GM10248 (cell line): Measurements from ENCODE around the gene ISG20.

ENCODE experiments used
- CTCF ChIA-PET: fragments of 300-600 bp; sonication (Branson Sonifier 250); formaldehyde crosslinking; extraction: SDS; loops from one replicate; lab custom pipeline; 2021; ENCODE audit warnings: antibody characterized with exemption; lab: Yijun Ruan, JAX
- POLR2A ChIA-PET: fragments of 350-650 bp; sonication (Branson Sonifier 250); formaldehyde crosslinking; extraction: SDS; loops from one replicate; lab custom pipeline; 2020; ENCODE audit warnings: antibody characterized with exemption; lab: Yijun Ruan, JAX
- DNase-seq: peaks from one replicate; pipeline ENCODE4 v3.0.0; 2012; ENCODE audit errors: extremely low spot score
- CTCF ChIP-seq: IDR thresholded peaks from 2 replicates; pipeline ENCODE4 v1.5.1; 2012; ENCODE audit warnings: mild to moderate bottlenecking, low read depth; ENCODE audit errors: extremely low read depth, missing control alignments, control extremely low read depth

ISG20 gene

GRCh38 chr15:88606070-88606794 lies 32.6 kb upstream of the ISG20 start:
- CTCF ChIA-PET, result no interaction called here
- POLR2A ChIA-PET, result no interaction called here
- TF ChIP-seq CTCF, result no peak
- no peak for DNase-seq

GRCh38 chr15:88607951-88608350 lies 30.9 kb upstream of the ISG20 start:
- DNase-seq, result no peak
- no peak for TF ChIP-seq CTCF
- ChIA-PET POLR2A (no interaction called here), CTCF (interaction anchor here (0.5 kb wide), 1 partner anchor 152 kb away, joined by 3 read pairs; no protein-coding TSS in a partner anchor)

GRCh38 chr15:88608607-88609181 lies 30.1 kb upstream of the ISG20 start:
- no peak for TF ChIP-seq CTCF
- no peak for DNase-seq
- CTCF ChIA-PET, result interaction anchor here (0.8 to 1.6 kb wide), 4 partner anchors 13 to 130 kb away, joined by 3 to 5 read pairs (median 4); no protein-coding TSS in a partner anchor
- POLR2A ChIA-PET, result no interaction called here

- CTCF ChIA-PET, result interaction anchor here (0.8 to 1.6 kb wide), 5 partner anchors 12 to 159 kb away, joined by 3 to 5 read pairs (median 3); no protein-coding TSS in a partner anchor
- TF ChIP-seq CTCF, result no peak
- no peak for DNase-seq
Observed at GRCh38 chr15:88609344-88610090, 29.3 kb upstream of the ISG20 start.

GRCh38 chr15:88610701-88611231 lies 28.1 kb upstream of the ISG20 start:
- TF ChIP-seq CTCF, result no peak
- DNase-seq, result no peak
- POLR2A ChIA-PET, result no interaction called here
- CTCF ChIA-PET, result interaction anchor here (0.9 kb wide), 1 partner anchor 160 kb away, joined by 3 read pairs; no protein-coding TSS in a partner anchor

More at GRCh38 chr15:88609344-88610090, 29.3 kb upstream of the ISG20 start:
- POLR2A ChIA-PET, result no interaction called here

GRCh38 chr15:88612186-88612796 lies 26.5 kb upstream of the ISG20 start:
- POLR2A ChIA-PET, result no interaction called here

More at GRCh38 chr15:88612186-88612796, 26.5 kb upstream of the ISG20 start:
- no peak for TF ChIP-seq CTCF
- CTCF ChIA-PET, result interaction anchor here (1.0 kb wide), 1 partner anchor 135 kb away, joined by 3 read pairs; no protein-coding TSS in a partner anchor
- DNase-seq, result no peak
